Transverse colon (tissue), 4 donors: Measurements from ENCODE around the gene IRF2. TPM values are rescaled to one million over a fixed set of nuclear protein-coding genes. Genes with fewer than 3 reads are reported as not detected.

ENCODE experiments used
- DNase-seq: peaks from one replicate; pipeline ENCODE4 v3.0.0-alpha.2; 2019
- H3K27ac ChIP-seq, 4 donors: fragments of 200-600 bp; sonication (generic); 2 replicates each; pipeline ENCODE4 v1.5.1; 2016 to 2018; ENCODE audit warnings: inconsistent platforms in 4 of 4
- H3K27me3 ChIP-seq: fragments of 200-600 bp; sonication (generic); 2 replicates; pipeline ENCODE4 v1.5.1; 2017; ENCODE audit warnings: inconsistent platforms
- H3K36me3 ChIP-seq, 4 donors: fragments of 200-600 bp; sonication (generic); 2 replicates each; pipeline ENCODE4 v1.5.1; 2017 to 2019; ENCODE audit warnings: inconsistent platforms in 4 of 4
- H3K4me1 ChIP-seq, 4 donors: fragments of 200-600 bp; sonication (generic); 2 replicates each; pipeline ENCODE4 v1.5.1; 2017 to 2020; ENCODE audit warnings: inconsistent platforms in 4 of 4
- H3K4me3 ChIP-seq, 4 donors: fragments of 200-600 bp; sonication (generic); 1 replicate in 1 of 4; 2 replicates in 3 of 4; pipeline versions ENCODE4 v1.5.1 to v1.6.1; 2017 to 2019; ENCODE audit warnings: inconsistent platforms in 4 of 4
- H3K9me3 ChIP-seq, 2 donors: fragments of 200-600 bp; sonication (generic); 2 replicates each; pipeline ENCODE4 v1.5.1; 2017 to 2019; ENCODE audit warnings: inconsistent platforms in 2 of 2
- EP300 ChIP-seq: sonication (generic); formaldehyde crosslinking; IDR thresholded peaks from one replicate; pipeline ENCODE4 v1.6.1; 2017; ENCODE audit warnings: antibody characterized with exemption, low read depth
- POLR2A ChIP-seq: fragments of 450-650 bp; IDR thresholded peaks from one replicate; pipeline ENCODE4 v1.6.1; 2016; ENCODE audit warnings: antibody characterized with exemption, mild to moderate bottlenecking, moderate library complexity
- POLR2AphosphoS5 ChIP-seq, 3 donors: sonication (generic); formaldehyde crosslinking; IDR thresholded peaks; one replicate each; pipeline ENCODE4 v1.6.1; 2016; ENCODE audit warnings: antibody characterized with exemption in 3 of 3
- WGBS, 2 donors: methylation state at CpG; one replicate each; pipeline ENCODE4 v1.1.5; 2018; ENCODE audit warnings: low coverage in 1 of 2; 5-methylcytosine and 5-hydroxymethylcytosine counted together
- in situ Hi-C, 4 donors: fragments of 200-750 bp; cut with MboI; loops; one replicate each; pipeline versions ENCODE4 v1.15.0 to v1.15.1; 2017; ENCODE audit warnings: low sequenced_read_pairs in 3 of 4, low pct_ligation_motif_present in 1 of 4, low pct_unique_long_range_greater_than_20kb in 1 of 4
- intact Hi-C: fragments of 100-400 bp; cut with DNase I; formaldehyde crosslinking; loops from one replicate; pipeline ENCODE4 v1.15.1; 2023; ENCODE audit warnings: low total_unique reads
- total RNA-seq, 4 donors: library from RNA; depleted of rRNA; stranded (reverse); fragments of >200 nt; gene quantifications; one replicate each; pipeline ENCODE4 v1.1.0, GENCODE V29; 2016
- TF ChIP-seq, protein P1 (sequence below), 5 experiments: fragments of 200-600 bp in 3 of 5; fragments of 450-650 bp in 2 of 5; sonication (generic) in 3 of 5; IDR thresholded peaks; 1 replicate in 2 of 5; 2 replicates in 3 of 5; pipeline ENCODE4 v1.5.1; 2016 to 2017; ENCODE audit warnings: antibody characterized with exemption in 5 of 5, inconsistent platforms in 3 of 5, mild to moderate bottlenecking in 2 of 5, moderate library complexity in 1 of 5

Gene IRF2
- total RNA-seq, 4 donors from 2014 or later = 15.3 to 85.3 (median 42.5) TPM

DNA sequence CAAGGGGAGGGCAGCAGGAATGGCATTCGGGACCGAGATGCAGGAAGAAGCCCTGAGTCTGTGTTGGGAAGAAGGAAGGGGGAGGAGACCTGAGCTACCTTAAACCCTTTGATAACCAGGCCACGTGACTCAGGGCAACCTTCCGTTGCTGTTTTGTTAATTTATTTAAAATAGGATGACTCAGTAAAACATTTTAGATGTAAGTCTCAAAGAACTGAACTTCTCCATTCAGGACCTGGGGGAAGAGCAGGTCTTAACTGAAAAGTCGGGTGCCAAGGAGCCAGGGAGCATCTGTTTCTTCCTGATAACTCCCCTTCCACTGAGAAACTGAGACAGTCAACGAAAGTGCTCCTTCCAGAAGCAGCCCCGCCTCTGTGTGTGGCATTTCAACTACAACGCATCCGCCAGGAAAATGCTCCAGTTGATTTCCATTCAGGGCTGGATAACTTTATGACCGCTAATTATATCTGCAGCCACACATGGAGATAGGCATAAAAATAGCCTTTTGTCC is 88.0 kb downstream of the IRF2 start:
- intact Hi-C loops = no loop called here
- peak overlapping the region in 1 of 4 donors; percentile 10 for H3K4me3 ChIP-seq
- no peaks in the 10 kb centered on the region for H3K27me3 ChIP-seq
- peaks cover 39 to 66% (median 51%) of the 10 kb centered on the region in 4 donors for H3K4me1 ChIP-seq
- no peaks in the 10 kb centered on the region for H3K9me3 ChIP-seq
- TF ChIP-seq POLR2AphosphoS5 (IDR thresholded peaks at IDR 0.05) (peak; percentile 23 to 64 (median 64)), EP300 (no peak), POLR2A (peak; percentile 45)
- in situ Hi-C loops = no loop called here
- peaks cover 0 to 32% (median 7%) of the 10 kb centered on the region in 4 donors for H3K36me3 ChIP-seq
- peak; percentile 82 for DNase-seq
- peak overlapping the region; percentile 83 to 92 (median 90) for H3K27ac ChIP-seq
- 43 to 51% methylated on average over 2 to 10 of the region's 10 CpGs for WGBS, 2 donors

DNA sequence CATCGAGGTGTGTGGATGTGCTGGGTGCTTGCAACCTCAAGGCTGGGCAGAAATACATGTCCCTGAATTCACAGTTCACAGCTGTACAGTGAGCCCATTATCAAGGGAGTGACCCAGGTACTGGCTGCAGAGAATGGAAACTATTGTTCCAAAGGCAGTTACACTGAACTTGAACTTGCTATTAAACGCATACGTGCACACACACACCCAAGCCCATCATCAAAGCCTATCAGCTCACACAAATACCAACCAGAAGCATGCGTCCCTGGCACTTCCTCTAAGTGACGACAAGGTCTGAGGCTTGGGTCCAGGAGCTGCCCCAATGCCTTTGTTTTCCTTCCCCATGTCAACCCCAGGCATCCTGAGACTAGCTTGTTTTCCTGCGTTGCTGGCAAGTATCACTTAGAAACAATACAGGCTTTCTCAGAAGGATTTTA is 88.6 kb downstream of the IRF2 start:
- WGBS, 2 donors = 41 to 67% methylated on average over 1 to 6 of the region's 6 CpGs
- Histone ChIP-seq H3K9me3 (no peaks in the 10 kb centered on the region), H3K4me3 (peak overlapping the region in 1 of 4 donors; percentile 10), H3K36me3 (peaks cover 0 to 26% (median 7%) of the 10 kb centered on the region in 4 donors), H3K27me3 (no peaks in the 10 kb centered on the region), H3K4me1 (peaks cover 39 to 72% (median 54%) of the 10 kb centered on the region in 4 donors), H3K27ac (peak overlapping the region; percentile 83 to 92 (median 90))
- peak; percentile 81 for DNase-seq
- TF ChIP-seq POLR2A = peak; percentile 69
- TF ChIP-seq, protein P1, sequence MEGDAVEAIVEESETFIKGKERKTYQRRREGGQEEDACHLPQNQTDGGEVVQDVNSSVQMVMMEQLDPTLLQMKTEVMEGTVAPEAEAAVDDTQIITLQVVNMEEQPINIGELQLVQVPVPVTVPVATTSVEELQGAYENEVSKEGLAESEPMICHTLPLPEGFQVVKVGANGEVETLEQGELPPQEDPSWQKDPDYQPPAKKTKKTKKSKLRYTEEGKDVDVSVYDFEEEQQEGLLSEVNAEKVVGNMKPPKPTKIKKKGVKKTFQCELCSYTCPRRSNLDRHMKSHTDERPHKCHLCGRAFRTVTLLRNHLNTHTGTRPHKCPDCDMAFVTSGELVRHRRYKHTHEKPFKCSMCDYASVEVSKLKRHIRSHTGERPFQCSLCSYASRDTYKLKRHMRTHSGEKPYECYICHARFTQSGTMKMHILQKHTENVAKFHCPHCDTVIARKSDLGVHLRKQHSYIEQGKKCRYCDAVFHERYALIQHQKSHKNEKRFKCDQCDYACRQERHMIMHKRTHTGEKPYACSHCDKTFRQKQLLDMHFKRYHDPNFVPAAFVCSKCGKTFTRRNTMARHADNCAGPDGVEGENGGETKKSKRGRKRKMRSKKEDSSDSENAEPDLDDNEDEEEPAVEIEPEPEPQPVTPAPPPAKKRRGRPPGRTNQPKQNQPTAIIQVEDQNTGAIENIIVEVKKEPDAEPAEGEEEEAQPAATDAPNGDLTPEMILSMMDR (IDR thresholded peaks at IDR 0.05) = no peak
- TF ChIP-seq EP300 = peak; percentile 92
- peak; percentile 56 to 87 (median 84) for TF ChIP-seq POLR2AphosphoS5 (IDR thresholded peaks at IDR 0.05)
- in situ Hi-C loops (no loop called here), intact Hi-C loops (no loop called here)

DNA sequence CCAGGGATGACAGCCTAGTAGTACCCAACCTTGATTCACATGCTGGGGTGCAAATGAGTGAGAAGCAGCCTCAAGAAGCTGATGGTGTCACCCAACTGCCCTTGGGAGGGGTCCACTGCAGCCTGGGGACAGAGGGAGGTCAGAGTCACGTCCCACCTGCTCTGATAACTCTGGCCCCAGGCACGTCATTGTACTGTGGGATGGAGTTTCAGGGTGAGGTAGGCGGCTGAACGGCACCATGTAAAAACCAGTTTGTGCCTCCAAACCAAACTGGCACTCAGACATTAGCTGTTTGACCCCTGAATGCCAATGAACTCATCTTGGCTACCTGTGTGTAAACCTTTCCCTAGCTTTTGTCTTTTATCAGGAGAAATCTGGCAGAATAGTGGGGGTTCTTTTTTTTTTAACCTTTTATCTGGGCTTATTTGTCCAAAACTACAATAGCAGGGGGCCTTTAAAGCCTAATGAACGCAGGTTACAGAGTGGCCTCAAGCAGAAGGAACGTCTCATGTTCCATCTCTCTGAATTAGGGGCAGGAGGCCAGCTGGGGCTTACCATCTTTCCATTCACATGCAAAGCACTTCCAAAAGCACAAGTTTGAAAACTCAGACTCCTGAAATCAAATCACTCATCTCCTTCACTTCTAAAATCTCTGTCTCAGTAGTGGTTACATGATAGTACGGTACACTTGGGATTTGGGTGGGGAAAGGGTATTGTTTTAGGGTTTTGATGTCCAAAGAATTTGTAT is 89.4 kb downstream of the IRF2 start:
- Histone ChIP-seq H3K27me3 (no peaks in the 10 kb centered on the region), H3K9me3 (no peaks in the 10 kb centered on the region), H3K36me3 (peaks cover 0 to 18% (median 7%) of the 10 kb centered on the region in 4 donors), H3K4me1 (peaks cover 39 to 74% (median 54%) of the 10 kb centered on the region in 4 donors), H3K4me3 (no peak overlapping the region), H3K27ac (peak overlapping the region; percentile 83 to 92 (median 90))
- intact Hi-C loops (no loop called here), in situ Hi-C loops (no loop called here)
- TF ChIP-seq, protein P1 (IDR thresholded peaks at IDR 0.05) = no peak
- TF ChIP-seq POLR2A (no peak), EP300 (no peak), POLR2AphosphoS5 (IDR thresholded peaks at IDR 0.05) (no peak)
- WGBS, 2 donors = 32 to 43% methylated on average over 3 to 7 of the region's 7 CpGs
- DNase-seq = no peak

- in situ Hi-C loops (no loop called here), intact Hi-C loops (no loop called here)
- Histone ChIP-seq H3K36me3 (peaks cover 0 to 11% (median 5%) of the 10 kb centered on the region in 4 donors), H3K27ac (peak overlapping the region; percentile 83 to 92 (median 90)), H3K27me3 (no peaks in the 10 kb centered on the region), H3K4me3 (peak overlapping the region in 2 of 4 donors; percentile 14 to 25), H3K9me3 (no peaks in the 10 kb centered on the region), H3K4me1 (peaks cover 39 to 74% (median 54%) of the 10 kb centered on the region in 4 donors)
- TF ChIP-seq POLR2AphosphoS5 (IDR thresholded peaks at IDR 0.05) (peak; percentile 46 to 59 (median 47)), POLR2A (peak; percentile 34), EP300 (no peak)
- DNase-seq = peak; percentile 59
- WGBS, 2 donors = 13 to 24% methylated on average over 8 to 13 of the region's 13 CpGs
Measured at GRCh38 chr4:184384056-184384809, 90.1 kb downstream of the IRF2 start.
